Sigmoid colon (tissue), 7 donors: ENCODE results near the gene ALG2. TPM values are rescaled to one million over a fixed set of nuclear protein-coding genes. Genes with fewer than 3 reads are reported as not detected.
A peak's percentile ranks its signal among the peaks of the same experiment; 100 is the strongest.

ENCODE experiments used
- DNase-seq: peaks from one replicate; pipeline ENCODE4 v3.0.0-alpha.2; 2019
- H3K27ac ChIP-seq, 4 donors: fragments of 200-600 bp; sonication (generic); one replicate each; pipeline ENCODE4 v1.5.1; 2016 to 2019; ENCODE audit warnings: mild to moderate bottlenecking in 1 of 4
- H3K27me3 ChIP-seq, 3 donors: fragments of 200-600 bp; sonication (generic); one replicate each; pipeline ENCODE4 v1.5.1; 2019; ENCODE audit warnings: mild to moderate bottlenecking in 1 of 3
- H3K36me3 ChIP-seq, 4 donors: fragments of 200-600 bp; sonication (generic); one replicate each; pipeline ENCODE4 v1.5.1; 2016 to 2019
- H3K4me1 ChIP-seq, 4 donors: fragments of 200-600 bp; sonication (generic); one replicate each; pipeline ENCODE4 v1.5.1; 2017 to 2019
- H3K4me3 ChIP-seq, 4 donors: fragments of 200-600 bp; sonication (generic); one replicate each; pipeline ENCODE4 v1.5.1; 2017 to 2019; ENCODE audit warnings: mild to moderate bottlenecking in 2 of 4, moderate library complexity in 1 of 4
- H3K9me3 ChIP-seq, 4 donors: fragments of 200-600 bp in 3 of 4; sonication (generic) in 3 of 4; one replicate each; pipeline versions ENCODE4 v1.5.1 to v1.6.1; 2013 to 2019
- CTCF ChIP-seq, 4 experiments: fragments of 450-650 bp in 3 of 4; fragments of 200-600 bp in 1 of 4; IDR thresholded peaks; one replicate each; pipeline ENCODE4 v1.5.1; 2016 to 2019; ENCODE audit warnings: antibody characterized with exemption in 4 of 4, mild to moderate bottlenecking in 3 of 4, moderate library complexity in 2 of 4
- EP300 ChIP-seq, 4 donors: sonication (generic); formaldehyde crosslinking; IDR thresholded peaks; one replicate each; pipeline ENCODE4 v1.6.1; 2017; ENCODE audit warnings: antibody characterized with exemption in 4 of 4
- POLR2A ChIP-seq, 2 donors: fragments of 450-650 bp; IDR thresholded peaks; one replicate each; pipeline ENCODE4 v1.6.1; 2016; ENCODE audit warnings: antibody characterized with exemption in 2 of 2, mild to moderate bottlenecking in 2 of 2, moderate library complexity in 2 of 2
- POLR2AphosphoS5 ChIP-seq, 4 donors: sonication (generic); formaldehyde crosslinking; IDR thresholded peaks; one replicate each; pipeline ENCODE4 v1.6.1; 2017; ENCODE audit warnings: antibody characterized with exemption in 4 of 4
- WGBS, 2 donors: extraction: QIAGEN DNeasy Blood & Tissue Kit; methylation state at CpG; one replicate each; pipeline ENCODE4 v1.1.7; 2013; 5-methylcytosine and 5-hydroxymethylcytosine counted together
- intact Hi-C: fragments of 100-400 bp; cut with DNase I; formaldehyde crosslinking; loops from one replicate; pipeline ENCODE4 v1.15.1; 2023
- polyA plus RNA-seq, 3 donors: library from polyadenylated mRNA; stranded (reverse); fragments of 200-250 nt; gene quantifications; one replicate each; pipeline ENCODE4 v1.2.3, GENCODE V29; 2013
- total RNA-seq, 4 donors: library from RNA; depleted of rRNA; stranded (reverse); fragments of >200 nt; gene quantifications; one replicate each; pipeline ENCODE4 v1.1.0, GENCODE V29; 2016
- donor health status: healthy with polysubstance abuse.
- donor health status: Bipolar disorder and iron deficiency.
- donor health status: healthy.

ALG2 gene
- total and polyA plus RNA-seq, 7 donors: 8.4 to 25.0 (median 18.4) TPM

- TF ChIP-seq CTCF (IDR thresholded peaks at IDR 0.05): no peak
- no peak for TF ChIP-seq POLR2A (IDR thresholded peaks at IDR 0.05)
- TF ChIP-seq EP300 (IDR thresholded peaks at IDR 0.05): no peak
- TF ChIP-seq POLR2AphosphoS5 (IDR thresholded peaks at IDR 0.05): no peak
- Histone ChIP-seq H3K36me3 (peaks cover 0 to 51% (median 15%) of the 10 kb centered on the region in 4 donors), H3K4me1 (peaks cover 0 to 27% (median 3%) of the 10 kb centered on the region in 4 donors), H3K9me3 (no peaks in the 10 kb centered on the region), H3K27me3 (no peaks in the 10 kb centered on the region), H3K27ac (peak overlapping the region in 3 of 4 donors; percentile 43 to 72 (median 53)), H3K4me3 (no peak overlapping the region)
- intact Hi-C loops: no loop called here
- DNase-seq: no peak
These were observed 13.3 kb upstream of the ALG2 start for GRCh38 chr9:99235069-99235468.

- 93 to 96% methylated on average over 2 of the region's 2 CpGs for WGBS, 2 donors
- H3K27me3 ChIP-seq: no peaks in the 10 kb centered on the region
- H3K4me1 ChIP-seq: peaks cover 0 to 24% (median 3%) of the 10 kb centered on the region in 4 donors
- DNase-seq: no peak
- H3K36me3 ChIP-seq: peaks cover 0 to 56% (median 15%) of the 10 kb centered on the region in 4 donors
- TF ChIP-seq POLR2AphosphoS5 (IDR thresholded peaks at IDR 0.05) (peak; percentile 26 to 84 (median 70)), CTCF (IDR thresholded peaks at IDR 0.05) (no peak), EP300 (IDR thresholded peaks at IDR 0.05) (peak in 1 of 4 donors; percentile 44), POLR2A (IDR thresholded peaks at IDR 0.05) (no peak)
- intact Hi-C loops: no loop called here
- no peak overlapping the region for H3K4me3 ChIP-seq
- peak overlapping the region in 3 of 4 donors; percentile 43 to 72 (median 53) for H3K27ac ChIP-seq
- H3K9me3 ChIP-seq: no peaks in the 10 kb centered on the region
These were observed 12.9 kb upstream of the ALG2 start for GRCh38 chr9:99234618-99235017.

GRCh38 chr9:99231711-99232110 is 10.0 kb upstream of the ALG2 start:
- 93 to 94% methylated on average over 2 of the region's 2 CpGs for WGBS, 2 donors
- H3K27me3 ChIP-seq: no peaks in the 10 kb centered on the region
- H3K4me3 ChIP-seq: no peak overlapping the region
- TF ChIP-seq EP300 (IDR thresholded peaks at IDR 0.05): no peak
- peaks cover 0 to 23% (median 3%) of the 10 kb centered on the region in 4 donors for H3K4me1 ChIP-seq
- H3K27ac ChIP-seq: no peak overlapping the region
- no peaks in the 10 kb centered on the region for H3K9me3 ChIP-seq
- DNase-seq: no peak
- intact Hi-C loops: no loop called here
- H3K36me3 ChIP-seq: peaks cover 0 to 71% (median 21%) of the 10 kb centered on the region in 4 donors

- Histone ChIP-seq H3K36me3 (peaks cover 0 to 71% (median 21%) of the 10 kb centered on the region in 4 donors), H3K27ac (no peak overlapping the region), H3K27me3 (no peaks in the 10 kb centered on the region), H3K4me1 (peaks cover 0 to 21% (median 13%) of the 10 kb centered on the region in 4 donors), H3K9me3 (no peaks in the 10 kb centered on the region), H3K4me3 (no peak overlapping the region)
- no peak for DNase-seq
- intact Hi-C loops: no loop called here
- WGBS, 2 donors: 94 to 95% methylated on average over 3 of the region's 3 CpGs
- no peak for TF ChIP-seq POLR2A (IDR thresholded peaks at IDR 0.05)
- no peak for TF ChIP-seq EP300 (IDR thresholded peaks at IDR 0.05)
- no peak for TF ChIP-seq CTCF (IDR thresholded peaks at IDR 0.05)
- no peak for TF ChIP-seq POLR2AphosphoS5 (IDR thresholded peaks at IDR 0.05)
These were observed 8.5 kb upstream of the ALG2 start for GRCh38 chr9:99230206-99230605.

- H3K4me3 ChIP-seq: no peak overlapping the region
- intact Hi-C loops: no loop called here
- DNase-seq: no peak
- H3K36me3 ChIP-seq: peaks cover 0 to 46% (median 21%) of the 10 kb centered on the region in 4 donors
- peaks cover 0 to 45% (median 30%) of the 10 kb centered on the region in 4 donors for H3K4me1 ChIP-seq
- WGBS, 2 donors: 89 to 93% methylated on average over 5 of the region's 5 CpGs
- no peak for TF ChIP-seq POLR2AphosphoS5 (IDR thresholded peaks at IDR 0.05)
- TF ChIP-seq CTCF (IDR thresholded peaks at IDR 0.05): no peak
- TF ChIP-seq EP300 (IDR thresholded peaks at IDR 0.05): no peak
- no peak for TF ChIP-seq POLR2A (IDR thresholded peaks at IDR 0.05)
- H3K27me3 ChIP-seq: no peaks in the 10 kb centered on the region
- H3K27ac ChIP-seq: no peak overlapping the region
- H3K9me3 ChIP-seq: no peaks in the 10 kb centered on the region
These were observed 4.3 kb upstream of the ALG2 start for GRCh38 chr9:99226054-99226453.
